HepG2 (cell line): ENCODE results near the gene RTCA. TPM values are rescaled to one million over a fixed set of nuclear protein-coding genes. Genes with fewer than 3 reads are reported as not detected.
A peak's percentile ranks its signal among the peaks of the same experiment; 100 is the strongest.

Experiments used
- FIP1L1 ChIP-seq: fragments of 200-400 bp; formaldehyde crosslinking; IDR thresholded peaks from 2 replicates; pipeline ENCODE4 v1.6.1; 2018; ENCODE audit warnings: low read depth, mild to moderate bottlenecking, low read length, moderate library complexity, borderline replicate concordance; ENCODE audit not compliant: insufficient read depth
- FOXM1 ChIP-seq: sonication (generic); formaldehyde crosslinking; IDR thresholded peaks from 2 replicates; pipeline ENCODE4 v1.5.0; 2020; ENCODE audit warnings: missing genetic modification reagents
- GABPA ChIP-seq, 2 experiments: IDR thresholded peaks; 2 replicates each; pipeline ENCODE4 v1.6.1; 2011 to 2016; ENCODE audit warnings: low read depth in 2 of 2, low read length in 1 of 2, missing biosample characterization in 1 of 2, missing genetic modification characterization in 1 of 2
- GATA4 ChIP-seq: sonication (generic); IDR thresholded peaks from 2 replicates; pipeline ENCODE4 v1.6.1; 2016; ENCODE audit warnings: antibody characterized with exemption, low read depth, borderline replicate concordance
- HDAC6 ChIP-seq: fragments of 200-600 bp; sonication (generic); IDR thresholded peaks from 2 replicates; pipeline ENCODE4 v1.7.0; 2017; ENCODE audit warnings: mild to moderate bottlenecking, antibody characterized with exemption, low read length, low read depth
- ISL2 ChIP-seq: sonication (generic); formaldehyde crosslinking; IDR thresholded peaks from 2 replicates; pipeline ENCODE4 v1.5.0; 2020; ENCODE audit warnings: missing genetic modification reagents
- JUND ChIP-seq: sonication (generic); formaldehyde crosslinking; IDR thresholded peaks from 2 replicates; pipeline ENCODE4 v1.8.0; 2022; ENCODE audit warnings: mild to moderate bottlenecking, missing genetic modification reagents
- RBM22 ChIP-seq: fragments of 200-400 bp; formaldehyde crosslinking; optimal IDR thresholded peaks from 2 replicates; pipeline ENCODE3; 2017; ENCODE audit warnings: mild to moderate bottlenecking, low read length, moderate library complexity
- TBP ChIP-seq: sonication (generic); formaldehyde crosslinking; IDR thresholded peaks from 2 replicates; pipeline ENCODE4 v1.5.0; 2020; ENCODE audit warnings: missing genetic modification reagents
- XRCC5 ChIP-seq: fragments of 200-400 bp; formaldehyde crosslinking; optimal IDR thresholded peaks from 2 replicates; pipeline ENCODE3; 2017; ENCODE audit warnings: mild to moderate bottlenecking, low read length
- ZNF484 ChIP-seq: sonication (generic); formaldehyde crosslinking; IDR thresholded peaks from 2 replicates; pipeline ENCODE4 v1.5.1; 2020; ENCODE audit warnings: mild to moderate bottlenecking, low read depth, missing genetic modification reagents, borderline replicate concordance
- ZNF83 ChIP-seq: sonication (generic); formaldehyde crosslinking; IDR thresholded peaks from 2 replicates; pipeline ENCODE4 v1.4.0; 2020; ENCODE audit warnings: missing genetic modification reagents, mild to moderate bottlenecking, borderline replicate concordance
- polyA plus RNA-seq, 8 experiments: library from polyadenylated mRNA; depleted of rRNA in 3 of 8; stranded (reverse) in 7 of 8; unstranded in 1 of 8; fragments of >200 nt; fragmentation: Illumina TruSeq in 4 of 8; extraction: Trizol in 4 of 8; gene quantifications; 2 replicates each; pipeline versions ENCODE4 v1.2.1 to v1.2.3, GENCODE V29; 2011 to 2016; ENCODE audit warnings: low read depth in 4 of 8, missing spikeins in 1 of 8, mixed read lengths in 1 of 8; ENCODE audit not compliant: insufficient read depth in 1 of 8
- total RNA-seq, 5 experiments: library from RNA; depleted of rRNA; stranded (reverse); fragments of >200 nt; fragmentation: Illumina TruSeq; extraction: Trizol; gene quantifications; 2 replicates each; pipeline ENCODE4 v1.2.3, GENCODE V29; 2016; ENCODE audit warnings: low read depth in 1 of 5
- TF ChIP-seq, protein P1 (sequence below), 2 experiments: fragments of 450-650 bp in 1 of 2; sonication (generic) in 1 of 2; formaldehyde crosslinking in 1 of 2; IDR thresholded peaks; 2 replicates each; pipeline versions ENCODE4 v1.6.1 to v1.8.0; 2016 to 2022; ENCODE audit warnings: antibody characterized with exemption in 1 of 2, mild to moderate bottlenecking in 1 of 2, missing genetic modification reagents in 1 of 2
- TF ChIP-seq, protein P2 (sequence below): sonication (generic); formaldehyde crosslinking; IDR thresholded peaks from 2 replicates; pipeline ENCODE4 v1.4.0; 2020; ENCODE audit warnings: mild to moderate bottlenecking, missing genetic modification reagents
- TF ChIP-seq, protein P3 (sequence below): sonication (generic); formaldehyde crosslinking; conservative IDR thresholded peaks from 2 replicates; pipeline ENCODE4 v1.4.0; 2020; ENCODE audit warnings: missing genetic modification reagents

The RTCA gene
- total and polyA plus RNA-seq, 2 of the 13 experiments (the other 11 are each of a cell fraction or from before 2014, with no cell fraction given), result 22.7 to 31.0 TPM

DNA sequence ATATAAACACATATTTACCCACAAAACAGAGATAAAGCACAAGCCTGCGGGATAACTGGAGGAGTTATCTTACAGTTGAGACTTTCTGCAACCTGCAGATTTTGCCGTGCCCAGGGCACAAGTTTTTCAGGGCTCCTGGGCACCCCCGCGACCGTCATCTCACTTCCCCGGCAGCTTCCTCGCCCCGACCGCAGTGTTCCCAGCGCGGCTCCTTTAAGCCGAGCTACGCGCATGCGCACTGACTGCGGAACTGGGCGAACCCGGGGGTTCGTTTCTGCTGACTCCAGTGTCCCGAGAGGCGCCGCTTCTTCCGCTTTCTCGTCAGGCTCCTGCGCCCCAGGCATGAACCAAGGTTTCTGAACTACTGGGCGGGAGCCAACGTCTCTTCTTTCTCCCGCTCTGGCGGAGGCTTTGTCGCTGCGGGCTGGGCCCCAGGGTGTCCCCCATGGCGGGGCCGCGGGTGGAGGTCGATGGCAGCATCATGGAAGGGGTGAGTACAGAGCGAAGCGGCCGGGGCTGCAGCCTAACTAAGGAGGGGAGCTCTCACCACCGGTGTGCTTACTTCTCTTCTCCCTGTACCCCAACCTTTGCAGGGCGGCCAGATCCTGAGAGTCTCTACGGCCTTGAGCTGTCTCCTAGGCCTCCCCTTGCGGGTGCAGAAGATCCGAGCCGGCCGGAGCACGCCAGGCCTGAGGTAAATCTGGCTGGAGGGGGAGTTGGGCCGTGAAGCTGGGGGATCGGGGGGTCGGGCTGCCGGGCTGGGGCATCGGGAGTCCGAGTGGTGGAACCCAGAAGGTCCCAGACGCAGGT lies at the start of gene RTCA (continued):
- TF ChIP-seq RBM22 (no peak), HDAC6 (no peak), ISL2 (CRISPR knock-in tag) (no peak; the same call in 1 of the 2 replicates), ZNF484 (CRISPR knock-in tag) (no peak), XRCC5 (peak; percentile 64), GABPA (IDR thresholded peaks at IDR 0.05; ENCODE audit: low read depth, low read length) (peak; percentile 40; the same call in 1 of the 2 replicates), GABPA (CRISPR knock-in tag; IDR thresholded peaks at IDR 0.05; ENCODE audit: low read depth) (peak; percentile 82), JUND (no peak), TBP (peak; percentile 24; the same call in 1 of the 2 replicates), FOXM1 (CRISPR knock-in tag) (no peak), ZNF83 (no peak), GATA4 (0 out of 2 replicates have a peak, but pooled peaks have one; percentile 22), FIP1L1 (no peak)
- TF ChIP-seq, protein P1, sequence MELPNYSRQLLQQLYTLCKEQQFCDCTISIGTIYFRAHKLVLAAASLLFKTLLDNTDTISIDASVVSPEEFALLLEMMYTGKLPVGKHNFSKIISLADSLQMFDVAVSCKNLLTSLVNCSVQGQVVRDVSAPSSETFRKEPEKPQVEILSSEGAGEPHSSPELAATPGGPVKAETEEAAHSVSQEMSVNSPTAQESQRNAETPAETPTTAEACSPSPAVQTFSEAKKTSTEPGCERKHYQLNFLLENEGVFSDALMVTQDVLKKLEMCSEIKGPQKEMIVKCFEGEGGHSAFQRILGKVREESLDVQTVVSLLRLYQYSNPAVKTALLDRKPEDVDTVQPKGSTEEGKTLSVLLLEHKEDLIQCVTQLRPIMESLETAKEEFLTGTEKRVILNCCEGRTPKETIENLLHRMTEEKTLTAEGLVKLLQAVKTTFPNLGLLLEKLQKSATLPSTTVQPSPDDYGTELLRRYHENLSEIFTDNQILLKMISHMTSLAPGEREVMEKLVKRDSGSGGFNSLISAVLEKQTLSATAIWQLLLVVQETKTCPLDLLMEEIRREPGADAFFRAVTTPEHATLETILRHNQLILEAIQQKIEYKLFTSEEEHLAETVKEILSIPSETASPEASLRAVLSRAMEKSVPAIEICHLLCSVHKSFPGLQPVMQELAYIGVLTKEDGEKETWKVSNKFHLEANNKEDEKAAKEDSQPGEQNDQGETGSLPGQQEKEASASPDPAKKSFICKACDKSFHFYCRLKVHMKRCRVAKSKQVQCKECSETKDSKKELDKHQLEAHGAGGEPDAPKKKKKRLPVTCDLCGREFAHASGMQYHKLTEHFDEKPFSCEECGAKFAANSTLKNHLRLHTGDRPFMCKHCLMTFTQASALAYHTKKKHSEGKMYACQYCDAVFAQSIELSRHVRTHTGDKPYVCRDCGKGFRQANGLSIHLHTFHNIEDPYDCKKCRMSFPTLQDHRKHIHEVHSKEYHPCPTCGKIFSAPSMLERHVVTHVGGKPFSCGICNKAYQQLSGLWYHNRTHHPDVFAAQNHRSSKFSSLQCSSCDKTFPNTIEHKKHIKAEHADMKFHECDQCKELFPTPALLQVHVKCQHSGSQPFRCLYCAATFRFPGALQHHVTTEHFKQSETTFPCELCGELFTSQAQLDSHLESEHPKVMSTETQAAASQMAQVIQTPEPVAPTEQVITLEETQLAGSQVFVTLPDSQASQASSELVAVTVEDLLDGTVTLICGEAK (IDR thresholded peaks at IDR 0.05), result no peak
- TF ChIP-seq, protein P1 (CRISPR knock-in tag; IDR thresholded peaks at IDR 0.05), result no peak
- TF ChIP-seq, protein P2, sequence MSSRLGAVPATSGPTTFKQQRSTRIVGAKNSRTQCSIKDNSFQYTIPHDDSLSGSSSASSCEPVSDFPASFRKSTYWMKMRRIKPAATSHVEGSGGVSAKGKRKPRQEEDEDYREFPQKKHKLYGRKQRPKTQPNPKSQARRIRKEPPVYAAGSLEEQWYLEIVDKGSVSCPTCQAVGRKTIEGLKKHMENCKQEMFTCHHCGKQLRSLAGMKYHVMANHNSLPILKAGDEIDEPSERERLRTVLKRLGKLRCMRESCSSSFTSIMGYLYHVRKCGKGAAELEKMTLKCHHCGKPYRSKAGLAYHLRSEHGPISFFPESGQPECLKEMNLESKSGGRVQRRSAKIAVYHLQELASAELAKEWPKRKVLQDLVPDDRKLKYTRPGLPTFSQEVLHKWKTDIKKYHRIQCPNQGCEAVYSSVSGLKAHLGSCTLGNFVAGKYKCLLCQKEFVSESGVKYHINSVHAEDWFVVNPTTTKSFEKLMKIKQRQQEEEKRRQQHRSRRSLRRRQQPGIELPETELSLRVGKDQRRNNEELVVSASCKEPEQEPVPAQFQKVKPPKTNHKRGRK, result no peak
- TF ChIP-seq, protein P3, sequence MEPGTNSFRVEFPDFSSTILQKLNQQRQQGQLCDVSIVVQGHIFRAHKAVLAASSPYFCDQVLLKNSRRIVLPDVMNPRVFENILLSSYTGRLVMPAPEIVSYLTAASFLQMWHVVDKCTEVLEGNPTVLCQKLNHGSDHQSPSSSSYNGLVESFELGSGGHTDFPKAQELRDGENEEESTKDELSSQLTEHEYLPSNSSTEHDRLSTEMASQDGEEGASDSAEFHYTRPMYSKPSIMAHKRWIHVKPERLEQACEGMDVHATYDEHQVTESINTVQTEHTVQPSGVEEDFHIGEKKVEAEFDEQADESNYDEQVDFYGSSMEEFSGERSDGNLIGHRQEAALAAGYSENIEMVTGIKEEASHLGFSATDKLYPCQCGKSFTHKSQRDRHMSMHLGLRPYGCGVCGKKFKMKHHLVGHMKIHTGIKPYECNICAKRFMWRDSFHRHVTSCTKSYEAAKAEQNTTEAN, result peak; percentile 73; the same call in 1 of the 2 replicates
